Stimulated activated CD4-positive, alpha-beta T cell treated with anti-CD3 and anti-CD28 coated beads, Interleukin-1b, Interleukin-23, amount 100 ng/mL, for 4 hours (primary cell): ENCODE data around the gene FAM110D.

Experiments used
- DNase-seq, 2 donors: peaks; one replicate each; pipeline ENCODE4 v3.0.0-alpha.2; 2020; ENCODE audit warnings: low read depth in 2 of 2

FAM110D gene

DNA sequence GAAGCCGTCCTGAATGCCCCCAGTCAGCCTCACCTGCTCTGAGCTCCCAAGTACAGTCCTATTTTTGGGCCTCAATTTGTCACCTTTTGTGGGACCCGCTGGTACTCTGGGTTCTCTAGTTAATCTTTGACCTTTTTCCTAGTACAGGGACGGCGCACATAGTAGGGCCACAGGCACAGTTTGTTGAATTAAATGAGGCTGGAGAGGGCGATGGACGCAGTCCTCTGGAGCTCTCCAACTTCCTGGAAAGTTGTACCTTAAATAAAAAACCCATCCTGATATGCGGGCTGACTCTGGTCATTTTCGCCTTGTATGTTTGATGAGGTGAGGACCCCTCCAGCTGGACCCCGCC, 4.8 kb downstream of the FAM110D start:
- DNase-seq = no peak

DNA sequence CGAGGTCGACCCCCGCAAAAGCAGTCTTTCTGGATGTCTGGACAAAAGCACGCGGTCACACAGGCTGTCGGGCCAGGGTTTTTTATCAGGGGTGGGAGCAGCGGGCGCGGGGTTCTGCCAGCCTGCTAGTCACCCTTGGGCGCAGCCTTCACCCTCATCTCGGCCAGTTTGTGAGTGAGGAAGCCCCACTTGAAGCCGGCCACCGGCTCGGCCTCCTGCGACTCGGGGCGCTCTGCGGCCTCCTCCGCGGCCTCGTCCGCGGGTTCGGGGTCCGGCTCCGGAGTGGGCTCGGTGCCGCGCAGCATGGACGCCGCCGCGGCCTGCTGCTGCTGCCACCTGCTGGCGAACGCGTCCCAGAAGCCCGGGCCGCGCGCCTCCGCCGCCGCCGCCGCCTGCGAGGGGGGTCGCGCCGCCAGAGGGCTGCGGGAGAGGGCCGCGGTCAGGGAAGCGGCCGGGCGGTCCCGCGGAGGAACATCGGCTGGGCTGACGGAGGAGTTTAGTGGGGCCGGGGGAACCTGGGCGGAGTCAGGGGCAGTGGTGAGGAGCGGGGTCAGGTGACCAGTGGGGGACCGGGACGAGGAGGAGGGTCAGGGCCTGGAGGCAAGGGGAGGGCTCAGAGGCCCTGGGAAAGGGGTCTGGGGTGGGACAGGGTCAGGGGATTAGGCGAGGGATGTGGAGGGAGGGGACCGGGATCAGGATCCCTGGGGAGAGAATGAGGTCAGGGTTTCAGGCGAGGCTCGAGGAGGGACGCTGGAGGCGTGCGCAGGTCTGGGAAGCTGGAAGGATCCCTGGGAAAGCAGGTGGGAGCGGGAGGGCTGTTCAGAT, 5.4 kb downstream of the FAM110D start:
- DNase-seq = peak; percentile 32 to 61

GRCh38 chr1:26164861-26165842, 6.3 kb downstream of the FAM110D start:
- no peak for DNase-seq

DNA sequence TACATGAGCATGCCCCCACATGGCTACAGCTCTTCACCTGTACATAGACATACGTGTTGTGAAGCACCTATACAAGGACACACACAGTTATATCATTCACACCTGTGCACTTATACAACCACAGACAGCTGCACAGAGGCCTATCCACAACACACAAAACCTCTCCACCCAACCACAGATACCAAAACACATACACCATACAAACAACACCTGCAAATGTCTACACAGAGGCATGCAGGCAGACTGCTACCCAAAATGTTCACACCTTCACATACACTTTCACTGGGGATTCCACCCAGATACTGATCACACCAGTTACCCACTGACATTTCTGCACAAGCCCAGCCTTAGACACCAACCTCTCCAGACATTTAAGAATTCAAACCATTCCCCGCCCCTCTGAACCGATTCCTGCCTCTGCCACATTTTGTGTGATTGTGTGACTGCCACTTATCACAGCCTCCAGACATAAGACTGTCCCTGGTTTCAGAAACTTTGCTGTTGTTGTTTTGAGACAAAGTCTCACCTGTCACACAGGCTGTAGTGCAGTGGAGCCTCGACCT, 7.9 kb downstream of the FAM110D start:
- DNase-seq = no peak

- DNase-seq = no peak
Observed at GRCh38 chr1:26168410-26169197, 9.7 kb downstream of the FAM110D start, which contains the start of gene C1orf232. TSS of gene C1orf232 (minus strand) at chr1:26168963. CDS start at chr1:26168499, 464 bp downstream.

- no peak for DNase-seq
Observed at GRCh38 chr1:26169198-26169554, 10.3 kb downstream of the FAM110D start.

- DNase-seq = peak; percentile 81 to 86
Observed at GRCh38 chr1:26169669-26170471, 11.0 kb downstream of the FAM110D start, which contains the start of gene ZNF593. TSS of gene ZNF593 (plus strand) at chr1:26169908. CDS start at chr1:26169984, 76 bp downstream.

DNA sequence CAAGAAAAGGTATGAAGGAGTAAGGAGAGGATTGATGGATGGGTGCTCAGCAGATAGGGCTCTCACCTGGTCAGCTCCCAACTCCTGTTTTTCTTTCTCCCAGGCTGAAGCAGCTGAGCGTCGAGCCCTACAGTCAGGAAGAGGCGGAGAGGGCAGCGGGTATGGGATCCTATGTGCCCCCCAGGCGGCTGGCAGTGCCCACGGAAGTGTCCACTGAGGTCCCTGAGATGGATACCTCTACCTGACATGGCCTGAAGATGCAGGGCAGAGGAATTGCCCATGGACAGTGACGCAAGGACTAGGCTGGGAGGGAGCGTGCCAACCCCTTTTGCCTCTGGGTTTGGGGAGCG, 11.6 kb downstream of the FAM110D start:
- no peak for DNase-seq

DNA sequence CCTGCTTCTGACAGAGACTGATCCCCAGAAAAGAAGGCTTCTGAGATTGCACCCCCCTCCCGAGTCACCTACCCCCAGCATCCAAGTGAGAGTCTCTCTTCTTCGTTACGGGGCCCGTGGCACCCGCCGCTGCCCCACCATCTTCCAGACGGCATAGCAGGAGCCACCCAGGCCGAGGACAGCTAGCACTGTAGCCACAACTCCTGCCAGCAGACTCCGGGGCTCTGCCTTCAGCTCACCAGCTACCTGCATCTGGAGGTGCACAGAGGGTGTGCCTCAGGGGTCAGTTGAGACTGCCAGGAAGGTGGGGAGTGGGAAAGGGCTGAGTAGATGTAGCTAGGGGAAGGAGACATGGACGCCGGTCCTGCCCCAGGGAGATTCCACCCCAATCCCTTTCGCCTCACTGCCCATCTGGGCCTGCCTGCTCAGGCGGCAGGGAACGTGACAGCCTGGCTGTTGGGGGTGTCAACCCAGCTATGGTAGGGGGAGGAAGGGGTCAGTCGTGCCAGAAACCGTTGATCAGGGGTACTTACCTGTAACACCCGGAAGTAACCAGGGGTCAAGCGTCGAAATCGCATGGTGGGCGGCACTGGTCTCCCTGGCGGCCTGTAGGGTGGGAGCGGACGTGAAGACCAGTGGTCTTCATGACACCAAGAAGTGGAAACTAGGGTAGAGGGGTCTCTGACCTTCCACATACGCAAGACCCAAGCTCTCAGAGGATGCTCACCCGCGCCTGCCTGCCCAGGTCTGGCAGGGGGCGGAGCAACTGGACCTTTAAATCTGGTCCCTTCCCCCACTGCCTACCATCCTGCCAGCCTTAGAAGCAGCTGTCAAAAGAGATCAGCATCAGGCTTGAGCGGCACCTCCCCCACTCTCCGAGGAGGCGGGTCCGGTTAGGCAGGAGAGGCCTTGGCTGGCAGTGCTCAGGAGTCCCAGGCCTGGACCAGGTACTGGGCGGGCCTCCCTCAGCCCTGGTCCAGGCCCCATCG, 12.5 kb downstream of the FAM110D start, which contains the start of gene ZNF593OS:
Gene ZNF593OS (minus strand): TSS at position 749 of the 989 bp plus-strand sequence. CDS start 171 bp downstream, at position 578.
- no peak for DNase-seq

DNA sequence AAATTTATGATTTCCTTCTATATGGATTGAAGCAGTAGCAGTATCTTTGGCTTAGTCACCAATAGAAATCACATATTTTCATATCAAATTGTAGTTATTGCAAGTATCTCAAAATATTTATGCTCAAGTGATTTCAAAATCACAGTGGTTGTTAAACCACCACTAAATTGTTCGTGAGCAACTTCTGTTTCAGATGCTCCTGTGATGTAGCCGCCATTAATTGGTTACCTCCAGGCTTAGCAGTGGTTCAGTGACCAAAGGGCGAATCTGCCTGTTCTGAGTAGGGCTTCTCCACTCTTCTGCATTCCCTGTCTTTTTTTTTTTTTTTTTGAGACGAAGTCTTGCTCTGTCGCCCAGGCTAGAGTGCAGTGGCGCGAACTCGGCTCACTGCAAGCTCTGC, 16.5 kb downstream of the FAM110D start:
- DNase-seq = no peak

DNA sequence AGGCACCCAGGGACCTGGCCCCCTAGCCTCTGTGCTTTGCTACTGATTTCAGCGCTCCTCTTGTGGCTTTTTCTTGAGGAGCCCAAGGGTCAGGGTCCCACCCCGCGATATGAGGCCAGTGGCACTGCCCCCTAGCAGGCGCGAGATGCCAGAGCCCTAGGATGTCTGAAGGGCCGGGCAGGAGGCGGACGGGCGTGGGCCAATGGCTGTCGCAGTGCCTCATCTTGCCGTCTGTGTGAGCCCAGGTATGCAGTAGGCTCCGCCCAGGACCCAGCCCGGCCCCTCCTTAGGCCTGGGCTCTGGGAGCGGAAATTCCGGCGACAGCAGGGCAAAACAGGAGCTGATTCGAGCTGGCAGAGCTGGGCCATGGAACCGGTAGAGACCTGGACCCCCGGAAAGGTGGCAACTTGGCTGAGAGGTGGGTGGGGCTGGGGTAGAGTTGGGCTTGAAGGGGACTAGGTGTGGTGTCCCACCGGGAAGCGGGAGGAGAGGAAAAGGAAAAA, 18.4 kb downstream of the FAM110D start, which contains the start of gene CNKSR1:
Gene CNKSR1 (plus strand): TSS at position 310 of the 503 bp plus-strand sequence. CDS start 57 bp downstream, at position 367.
- no peak for DNase-seq

DNA sequence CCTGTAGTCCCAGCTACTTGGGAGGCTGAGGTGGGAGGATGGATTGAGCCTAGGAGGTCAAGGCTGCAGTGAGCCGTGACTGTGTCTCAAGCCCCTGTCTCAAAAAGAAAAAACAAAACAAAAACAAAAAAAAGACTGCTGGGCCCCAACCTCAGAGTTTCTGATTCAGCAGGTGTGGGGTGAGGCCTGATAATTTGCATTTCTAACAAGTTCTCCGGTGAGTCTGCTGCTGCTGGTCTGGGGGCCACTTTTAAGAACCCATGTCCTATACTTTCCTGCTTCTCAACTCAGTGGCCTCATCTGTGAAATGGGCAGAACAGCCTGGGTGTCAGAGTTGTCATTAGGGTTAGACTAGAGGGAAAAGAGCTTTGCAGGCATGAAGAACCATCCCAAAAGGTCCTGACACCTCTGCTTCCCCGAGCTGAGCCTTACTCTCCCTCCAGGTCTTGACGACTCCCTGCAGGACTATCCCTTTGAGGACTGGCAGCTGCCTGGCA, 21.2 kb downstream of the FAM110D start:
- DNase-seq = no peak

DNA sequence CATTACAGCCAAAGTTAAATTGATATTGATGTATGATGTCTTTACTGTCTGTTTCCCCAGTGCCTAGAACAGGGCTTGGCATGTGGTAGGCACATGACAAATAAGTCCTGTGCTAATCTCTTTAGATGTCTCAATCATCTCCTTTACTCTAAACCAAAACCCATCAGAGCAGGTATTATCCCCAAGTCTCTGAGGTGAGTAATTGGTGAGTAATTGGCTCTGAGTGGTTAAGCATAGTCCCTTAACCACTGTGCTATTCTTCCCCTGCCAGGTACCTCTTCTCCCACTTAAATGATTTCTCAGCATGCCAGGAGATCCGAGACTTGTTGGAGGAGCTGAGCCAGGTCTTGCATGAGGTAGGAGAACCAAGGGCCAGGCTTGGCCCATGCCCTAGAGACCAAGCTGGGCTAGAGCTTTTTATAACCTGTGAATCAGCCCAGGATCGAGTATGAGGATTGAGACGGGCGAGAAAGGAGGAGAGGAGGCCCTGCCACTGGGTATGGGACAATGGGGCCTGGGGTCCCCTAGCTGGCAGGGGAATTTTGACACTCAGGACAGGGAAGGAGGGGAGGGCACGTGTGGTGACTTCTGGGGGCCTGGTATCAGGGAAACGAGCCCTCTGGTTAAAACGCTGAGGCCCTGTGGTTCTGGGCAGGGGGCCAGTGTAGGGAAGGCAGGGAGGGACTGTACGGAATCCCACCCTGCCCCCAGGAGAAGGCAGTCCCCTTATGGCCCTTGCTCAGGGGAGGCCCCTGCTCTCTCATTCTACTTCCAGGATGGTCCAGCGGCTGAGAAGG, 22.9 kb downstream of the FAM110D start:
- no peak for DNase-seq

DNA sequence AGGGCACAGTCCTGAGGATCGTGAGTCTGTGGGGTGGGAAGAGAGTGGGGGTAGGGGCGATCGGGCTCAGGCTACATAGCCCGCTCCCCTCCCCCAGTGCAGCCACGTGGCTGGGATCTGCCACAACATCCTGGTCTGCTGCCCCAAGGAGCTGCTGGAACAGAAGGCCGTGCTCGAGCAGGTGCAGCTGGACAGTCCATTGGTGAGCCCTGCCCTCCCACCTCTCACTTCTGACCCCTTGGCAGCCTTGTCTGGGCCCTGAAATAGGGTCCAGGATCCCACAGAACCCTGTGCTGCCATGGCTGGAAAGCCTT, 23.5 kb downstream of the FAM110D start:
- no peak for DNase-seq

DNA sequence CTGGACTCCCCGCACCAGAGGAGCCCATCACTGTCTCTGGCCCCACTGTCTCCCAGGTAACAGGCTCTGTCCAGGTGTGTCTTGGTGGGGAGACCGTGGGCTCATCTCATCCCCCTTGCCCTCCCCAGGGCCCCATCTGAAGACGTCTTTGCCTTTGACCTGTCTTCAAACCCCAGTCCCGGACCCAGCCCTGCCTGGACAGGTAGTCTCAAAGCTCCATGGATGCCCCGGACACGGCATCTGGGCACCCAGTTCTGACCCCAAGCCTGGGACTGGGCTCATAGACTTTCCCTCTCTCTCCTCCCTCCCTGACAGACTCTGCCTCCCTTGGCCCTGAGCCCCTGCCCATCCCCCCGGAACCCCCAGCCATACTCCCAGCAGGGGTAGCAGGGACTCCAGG, 25.2 kb downstream of the FAM110D start:
- DNase-seq = no peak

DNA sequence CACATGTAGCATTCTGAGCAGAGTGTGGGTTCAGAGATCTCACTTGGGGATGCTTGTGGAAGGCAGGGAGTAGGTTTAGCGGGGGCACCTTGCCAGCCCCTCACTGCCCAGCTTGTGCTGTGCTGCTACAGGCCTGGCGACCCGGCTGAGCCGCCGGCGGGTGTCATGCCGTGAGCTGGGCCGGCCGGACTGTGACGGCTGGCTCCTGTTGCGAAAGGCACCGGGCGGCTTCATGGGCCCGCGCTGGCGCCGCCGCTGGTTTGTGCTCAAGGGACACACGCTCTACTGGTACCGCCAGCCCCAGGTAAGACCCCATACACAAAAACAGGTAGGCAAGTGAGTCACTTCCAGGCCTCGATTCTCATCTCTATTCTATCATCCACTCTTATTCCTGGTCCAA, 26.0 kb downstream of the FAM110D start:
- DNase-seq = no peak

DNA sequence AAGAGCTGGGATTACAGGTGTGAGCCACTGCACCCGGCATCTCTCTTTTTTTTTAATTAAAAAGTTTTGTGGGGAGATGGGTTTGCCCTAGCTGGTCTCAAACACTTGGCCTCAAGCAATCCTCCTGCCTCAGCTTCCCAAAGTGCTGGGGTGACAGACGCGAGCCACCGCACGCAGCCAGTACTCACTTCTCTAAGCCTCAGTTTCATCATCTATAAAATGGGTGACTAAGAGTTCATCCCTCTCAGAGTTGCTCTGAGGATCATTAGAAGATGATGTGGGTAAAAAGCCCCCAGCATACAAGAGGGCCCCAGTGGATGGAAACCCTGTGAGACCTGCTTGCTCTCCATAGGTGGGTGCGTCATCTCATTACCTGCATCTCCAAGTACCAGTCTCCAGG, 29.0 kb downstream of the FAM110D start:
- no peak for DNase-seq

DNA sequence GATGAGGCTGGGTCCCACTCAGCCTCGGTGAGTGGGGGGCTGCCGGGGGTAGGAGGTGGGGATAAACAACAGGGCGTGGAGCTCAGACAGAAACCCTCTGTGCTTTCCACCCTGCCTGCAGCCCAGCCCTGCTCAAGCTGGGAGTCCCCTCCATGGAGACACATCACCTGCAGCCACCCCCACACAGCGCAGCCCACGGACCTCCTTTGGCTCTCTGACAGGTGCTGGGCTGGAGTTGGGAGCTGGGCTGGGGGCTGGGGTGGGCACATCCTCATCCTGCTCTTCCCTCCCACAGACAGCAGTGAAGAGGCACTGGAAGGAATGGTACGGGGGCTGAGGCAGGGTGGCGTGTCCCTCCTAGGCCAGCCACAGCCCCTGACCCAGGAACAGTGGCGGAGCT, 29.6 kb downstream of the FAM110D start:
- no peak for DNase-seq
